GM19351 (cell line): ENCODE data around the gene CLSTN1.

Source experiments
- ATAC-seq: cut with Tn5 transposase; IDR thresholded peaks from one replicate; pipeline ENCODE4 v1.9.1; 2021; ENCODE audit warnings: mild to moderate bottlenecking, moderate library complexity; ENCODE audit not compliant: unreplicated experiment

CLSTN1 gene

DNA sequence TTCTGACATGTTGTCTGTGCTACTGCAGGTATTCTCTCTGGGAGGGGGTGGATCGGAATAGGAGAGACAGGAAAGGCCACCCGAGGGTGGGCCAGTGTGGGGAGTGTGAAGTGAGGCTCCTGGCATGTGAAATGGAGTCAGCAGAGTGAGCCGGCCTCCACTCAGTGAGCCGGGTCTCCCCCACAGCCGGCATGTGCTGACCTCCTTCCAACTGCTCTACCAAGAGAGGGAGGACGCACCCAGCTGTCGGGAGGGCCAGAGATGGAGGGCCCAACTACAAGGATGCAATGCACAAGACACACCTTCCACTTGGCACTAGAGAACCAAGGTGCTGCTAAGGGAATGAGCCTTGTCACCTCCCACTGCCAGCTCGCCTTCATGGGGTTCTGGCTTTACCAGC lies 28.2 kb upstream of the CLSTN1 start:
- ATAC-seq = no peak

DNA sequence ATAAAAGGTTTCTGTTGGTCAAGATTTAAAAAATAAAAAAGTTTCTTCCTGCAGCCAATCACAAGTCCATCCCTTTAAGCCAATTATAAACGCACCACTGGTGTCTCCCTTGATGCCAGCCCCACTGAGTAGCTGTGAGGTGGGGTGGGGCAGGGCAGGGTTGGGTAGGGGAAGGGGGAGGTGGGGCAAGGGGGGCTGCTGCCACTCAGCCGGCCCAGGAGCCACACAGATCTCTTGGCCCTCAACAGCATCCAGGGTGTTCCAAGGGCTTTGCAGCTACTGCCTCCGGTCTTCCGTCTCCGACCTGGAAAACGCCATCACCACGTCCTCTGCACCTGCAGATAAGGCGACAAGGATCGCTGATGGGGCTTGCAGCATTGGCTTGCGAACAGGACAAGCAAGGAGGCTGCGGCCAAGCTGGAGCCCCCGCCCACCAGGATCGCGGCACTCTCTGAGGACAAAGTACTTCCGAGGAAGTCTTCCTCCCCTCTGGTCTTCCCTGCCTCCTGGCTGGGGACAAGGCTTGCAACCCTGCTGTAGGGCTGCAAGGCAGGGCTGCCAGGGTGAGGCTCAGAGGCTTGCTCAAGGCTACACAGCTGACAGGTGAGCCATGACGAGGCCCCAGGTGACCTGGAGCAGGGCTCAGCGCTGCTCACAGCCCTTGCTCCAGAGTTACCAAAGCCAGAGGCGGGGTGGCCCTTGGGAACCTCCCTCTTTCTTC lies 26.8 kb upstream of the CLSTN1 start:
- ATAC-seq = no peak

DNA sequence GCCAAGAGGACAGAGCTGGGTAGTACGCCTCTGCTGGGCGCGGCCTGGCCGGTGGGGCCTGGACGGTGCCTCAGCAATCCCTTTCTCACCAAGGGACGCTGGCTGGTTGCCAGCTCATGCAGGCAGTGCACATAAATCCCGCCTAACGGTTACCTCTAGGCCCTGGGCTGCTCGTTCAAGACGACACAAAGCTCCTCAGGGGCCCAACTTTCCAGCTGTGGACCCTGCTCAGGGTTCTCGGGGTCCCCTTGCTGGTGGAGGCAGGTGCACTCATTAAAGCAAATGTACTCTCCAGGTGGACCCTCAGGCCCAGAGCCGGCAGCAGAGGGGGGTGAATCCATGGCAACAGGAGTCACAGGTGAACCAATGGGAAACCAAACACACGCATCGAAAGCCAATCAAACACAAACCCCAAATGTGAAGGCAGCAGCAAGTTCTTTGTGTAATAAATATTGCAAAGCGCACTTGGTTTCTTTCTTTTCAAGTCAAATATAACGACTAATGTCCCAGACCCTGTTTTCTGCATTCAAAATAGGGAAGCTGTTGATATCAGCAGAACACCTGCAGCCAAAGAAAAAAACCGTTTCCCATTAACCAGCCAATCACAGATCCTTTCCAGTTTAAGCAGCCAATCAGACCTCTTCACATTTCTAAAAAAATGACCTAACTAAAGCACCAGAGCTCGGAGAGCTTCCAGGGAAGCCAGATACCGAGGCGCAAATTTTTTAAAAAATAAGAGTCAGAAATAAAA lies 26.1 kb upstream of the CLSTN1 start:
- no peak for ATAC-seq

DNA sequence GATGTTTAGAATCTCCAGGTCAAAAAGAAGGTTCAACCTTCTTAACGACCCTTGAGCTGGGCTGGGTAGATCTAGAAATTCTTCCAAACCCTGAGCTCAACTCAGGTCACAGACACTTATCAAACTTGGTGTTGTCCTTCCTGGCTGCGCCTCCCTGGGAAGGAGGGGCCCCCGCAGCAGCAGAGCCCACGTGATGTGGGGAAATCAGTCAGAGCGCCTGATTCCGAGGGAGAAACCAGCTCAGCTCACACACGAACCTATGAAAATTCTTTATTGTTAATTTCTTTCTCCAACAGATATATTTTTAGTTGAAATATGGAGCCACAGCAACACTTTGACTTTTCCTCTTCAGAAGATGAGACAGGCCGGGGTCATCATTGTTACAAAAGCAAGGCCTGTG lies 24.3 kb upstream of the CLSTN1 start:
- ATAC-seq = no peak

DNA sequence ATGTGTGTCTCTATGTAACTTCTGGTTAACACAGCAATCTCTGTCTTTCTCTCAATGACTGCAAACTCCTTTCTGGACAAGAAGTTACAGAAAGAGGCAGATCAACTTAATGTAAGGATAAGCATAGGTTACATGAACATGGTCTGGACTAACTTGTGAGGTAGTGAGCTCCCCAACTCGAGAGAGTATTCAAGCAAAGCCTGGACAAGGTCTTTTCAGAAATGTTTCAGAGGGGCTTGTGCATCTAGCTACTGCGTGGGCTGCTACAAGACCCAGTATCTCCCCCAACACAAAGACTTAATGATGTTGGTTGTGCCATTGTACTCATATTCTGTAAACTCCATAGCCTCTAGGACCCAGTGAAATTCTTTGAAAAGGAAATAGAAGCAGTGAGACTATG lies 23.5 kb upstream of the CLSTN1 start:
- ATAC-seq = no peak

DNA sequence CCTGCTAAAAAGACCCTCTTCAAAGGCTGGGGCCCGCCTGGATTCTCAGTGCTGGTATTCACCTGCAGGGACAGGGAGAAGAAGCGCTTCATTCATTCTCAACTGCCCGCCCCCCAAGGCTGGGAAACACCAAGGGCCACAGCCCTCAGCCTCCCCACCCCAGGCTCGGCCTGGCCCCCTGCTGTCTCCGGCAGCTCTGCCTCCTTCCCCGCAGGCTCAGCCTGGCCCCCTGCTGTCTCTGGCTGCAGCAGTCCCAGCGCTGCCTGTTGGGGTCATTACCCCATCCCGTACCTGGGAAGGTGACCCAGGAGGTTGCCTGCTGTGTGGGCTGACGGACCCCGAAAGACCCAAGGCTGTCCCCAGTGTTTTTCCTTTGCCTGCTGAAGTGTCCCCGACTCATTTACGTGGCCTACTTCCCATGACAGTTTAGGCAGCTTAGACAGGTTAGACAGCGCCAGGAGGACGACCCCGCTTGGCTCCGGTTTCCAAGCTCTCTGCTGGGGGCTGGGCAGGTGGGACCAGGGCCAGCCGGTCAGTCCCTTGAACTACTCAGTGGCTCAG lies 22.9 kb upstream of the CLSTN1 start:
- ATAC-seq = no peak

DNA sequence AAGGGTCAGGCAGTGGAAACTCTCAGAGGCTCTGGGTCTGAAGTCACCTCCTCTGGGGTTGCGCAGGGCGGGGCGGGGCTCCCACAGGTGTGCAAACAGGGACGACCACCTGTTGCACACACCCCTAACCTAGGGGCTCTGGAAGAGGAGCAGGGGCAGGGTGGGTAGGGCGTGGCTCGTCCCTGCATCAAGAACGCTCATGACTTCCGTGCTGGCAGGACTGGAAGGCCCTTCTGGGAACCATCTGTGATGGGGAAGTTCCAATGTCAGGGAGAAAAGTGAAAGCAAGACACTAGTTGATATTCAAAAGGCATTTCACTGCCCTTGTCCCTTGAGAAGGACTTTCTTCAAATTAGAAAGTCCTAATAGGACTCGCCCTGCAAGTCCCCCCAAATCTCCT lies 22.1 kb upstream of the CLSTN1 start:
- ATAC-seq = no peak

DNA sequence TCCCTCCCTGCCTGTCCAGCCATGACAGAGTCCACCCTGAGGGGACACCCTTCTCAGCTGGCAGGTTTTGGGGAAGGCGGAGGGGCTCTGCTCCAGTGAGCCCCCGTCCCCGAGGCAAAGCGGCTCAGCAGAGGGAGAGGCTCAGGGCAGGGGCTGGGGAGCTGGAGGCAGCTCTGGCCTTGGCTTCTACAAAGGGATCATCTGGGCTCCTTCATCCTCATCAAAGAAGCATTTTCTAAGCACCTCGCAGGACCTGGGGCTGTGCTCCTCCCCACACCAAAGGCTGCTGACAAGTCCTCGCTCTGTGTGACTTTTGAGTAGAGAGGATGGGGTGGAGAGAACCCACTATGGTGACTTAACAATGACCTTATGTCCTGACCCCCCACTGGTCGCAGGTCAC lies 21.0 kb upstream of the CLSTN1 start:
- ATAC-seq = no peak

DNA sequence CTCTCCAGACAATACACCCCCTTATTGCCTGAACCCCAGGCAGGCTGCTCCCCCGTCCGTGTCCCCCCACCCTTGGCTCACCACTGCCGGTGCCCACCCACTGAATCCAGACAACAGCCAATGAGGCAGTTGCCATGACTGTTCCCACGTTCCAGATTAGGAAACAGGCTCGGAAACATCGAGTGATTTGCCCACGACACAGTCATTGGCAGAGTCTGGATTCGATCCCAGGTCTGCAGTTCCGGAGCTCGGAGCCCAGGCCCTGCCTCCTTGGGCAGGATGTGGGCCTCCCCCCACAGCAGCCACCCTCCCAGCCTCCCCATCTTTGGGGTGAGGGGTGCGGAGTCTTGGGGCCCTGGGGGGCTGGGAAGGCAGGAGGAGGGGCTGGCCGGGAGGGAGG lies 20.3 kb upstream of the CLSTN1 start:
- no peak for ATAC-seq

DNA sequence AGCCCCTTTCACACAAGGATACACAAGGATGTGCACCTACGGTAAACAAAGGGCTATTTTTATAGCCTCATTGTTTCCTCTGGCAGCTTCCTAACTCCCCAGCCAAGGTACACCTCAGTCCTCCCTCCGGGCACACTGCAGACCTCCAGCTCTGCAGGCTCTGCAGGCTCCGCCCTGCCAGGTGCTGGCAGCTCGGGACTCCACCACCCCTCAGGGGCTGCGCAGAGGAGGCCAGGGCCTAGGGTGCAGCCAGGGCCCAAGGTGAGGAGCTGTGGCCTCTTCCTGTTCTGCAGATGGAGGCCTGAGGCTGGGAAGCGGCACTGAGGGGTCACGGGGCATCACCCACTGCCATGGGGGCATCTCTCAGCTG lies 19.8 kb upstream of the CLSTN1 start:
- ATAC-seq = no peak

DNA sequence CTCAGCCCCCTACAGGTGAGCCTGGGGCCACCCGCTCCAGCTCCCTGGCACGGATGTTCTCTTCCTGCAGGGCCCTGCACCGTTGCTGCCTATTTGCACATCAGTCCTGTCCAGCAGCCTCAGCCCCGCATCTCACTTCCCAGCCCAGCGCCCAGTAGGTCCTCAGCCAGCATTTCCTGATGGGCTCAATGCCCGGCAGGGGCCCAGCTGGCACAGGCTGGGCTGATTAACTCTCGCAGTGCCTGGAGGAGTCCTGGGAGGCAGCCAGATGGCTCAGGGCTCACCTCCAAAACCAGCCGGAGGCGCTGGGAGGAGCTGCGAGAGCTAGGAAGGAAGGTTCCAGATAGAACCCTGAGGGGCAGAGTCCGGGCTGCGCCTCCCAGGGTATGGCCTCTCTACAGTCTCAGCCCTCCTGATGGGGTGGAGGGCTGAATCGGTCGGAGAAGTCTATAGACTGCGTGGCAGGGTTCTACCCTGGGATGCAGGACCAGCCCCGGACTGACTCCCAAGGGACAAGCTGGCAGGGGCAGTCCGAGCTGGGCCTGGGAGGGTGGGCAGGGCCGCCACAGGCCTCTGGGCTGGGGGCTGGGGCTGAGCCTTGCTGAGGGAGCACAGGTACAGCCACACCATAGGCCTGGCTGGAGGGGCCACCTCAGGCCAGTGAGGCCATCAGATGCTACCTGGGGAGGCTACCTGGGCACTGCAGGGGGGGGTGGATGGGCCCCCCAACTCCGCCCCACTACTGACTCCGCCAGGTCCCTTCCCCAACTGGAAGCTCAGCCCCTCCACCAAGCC lies 19.2 kb upstream of the CLSTN1 start:
- ATAC-seq = no peak

DNA sequence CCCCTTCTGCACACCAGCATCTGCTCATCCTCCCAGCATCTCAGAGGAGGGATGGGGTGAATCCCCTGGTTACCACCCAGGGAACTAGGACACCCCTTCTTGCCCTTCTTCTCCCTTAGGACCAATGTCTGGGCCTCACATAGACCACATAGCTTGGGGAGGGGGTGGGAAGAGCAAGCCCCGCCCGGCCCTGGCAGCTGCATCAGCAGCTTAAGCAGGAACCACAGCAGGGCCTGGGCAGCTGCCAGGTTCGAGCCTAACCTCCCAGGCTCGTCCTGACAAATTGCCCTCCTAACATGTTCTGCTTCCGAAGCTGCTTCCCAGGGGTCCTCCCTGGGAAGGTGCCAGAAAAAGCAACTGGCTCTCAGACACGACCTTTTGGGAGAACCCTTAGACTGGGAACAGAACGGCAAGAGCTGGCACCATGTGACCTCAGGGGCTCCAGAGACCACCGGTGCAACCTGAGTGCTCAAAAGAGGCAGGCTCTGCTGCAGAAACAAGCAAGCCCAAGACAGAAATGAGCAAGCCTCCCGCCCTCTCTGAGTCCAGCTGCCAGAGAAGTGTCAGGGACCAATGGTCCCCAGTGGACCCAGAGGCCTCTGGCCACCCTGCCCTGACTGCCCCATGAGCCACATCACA lies 18.4 kb upstream of the CLSTN1 start:
- ATAC-seq = no peak

DNA sequence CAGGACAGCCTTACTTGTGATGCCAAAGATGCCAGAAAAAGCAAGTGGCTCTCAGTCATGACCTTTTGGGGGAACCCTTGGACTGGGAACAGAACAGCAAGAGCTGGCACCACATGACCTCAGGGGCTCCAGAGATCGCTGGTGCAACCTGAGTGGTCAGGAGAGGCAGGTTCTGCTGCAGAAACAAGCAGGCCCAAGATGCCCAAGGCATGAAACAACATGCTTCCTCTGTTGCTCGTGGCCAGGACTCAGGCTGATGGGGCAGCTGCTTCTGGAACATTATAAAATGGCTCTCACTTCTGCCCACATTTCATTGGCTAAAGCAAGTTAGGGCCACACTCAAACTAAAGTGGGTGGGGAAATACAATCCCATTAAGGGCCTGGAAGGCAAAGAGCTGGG lies 17.7 kb upstream of the CLSTN1 start:
- ATAC-seq = no peak

DNA sequence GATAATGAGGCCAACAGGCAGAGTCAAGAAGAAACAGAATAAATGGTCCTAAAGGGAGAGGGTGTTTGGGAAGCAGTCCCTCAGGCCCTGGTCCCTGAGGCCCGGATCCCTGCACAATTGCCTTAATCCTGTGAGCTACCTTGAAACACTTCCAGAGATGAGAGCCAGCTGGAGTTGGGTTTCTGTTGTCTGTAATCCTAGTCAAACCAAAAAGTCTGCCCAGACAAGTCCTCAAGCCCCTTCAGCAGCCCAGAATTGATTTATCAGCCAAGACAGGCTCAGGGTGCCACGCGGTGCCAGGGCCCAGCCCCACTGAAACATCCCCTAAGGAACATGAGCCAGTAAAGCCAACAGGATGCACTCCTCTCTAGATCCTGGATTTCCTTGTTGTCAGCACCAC lies 16.4 kb upstream of the CLSTN1 start:
- no peak for ATAC-seq

DNA sequence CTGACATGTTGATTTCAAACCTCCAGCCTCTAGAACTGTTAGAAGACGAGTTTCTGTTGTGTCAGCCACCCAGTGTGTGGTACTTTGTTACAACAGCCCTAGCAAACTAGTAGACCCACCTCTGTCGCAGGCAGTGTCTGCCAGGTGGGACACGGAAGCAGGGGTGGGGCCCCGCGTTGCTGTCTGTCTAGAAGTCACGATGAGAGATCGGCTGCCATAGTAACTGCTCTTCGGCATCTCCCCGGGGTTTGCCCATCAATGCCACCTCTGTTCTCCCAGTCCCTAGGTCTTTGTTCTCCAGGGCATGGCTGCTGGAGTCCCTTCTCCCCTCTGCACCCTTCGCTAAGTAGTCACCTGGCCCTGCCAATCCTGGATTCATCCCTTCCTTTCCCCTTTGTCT lies 15.2 kb upstream of the CLSTN1 start:
- ATAC-seq = no peak

DNA sequence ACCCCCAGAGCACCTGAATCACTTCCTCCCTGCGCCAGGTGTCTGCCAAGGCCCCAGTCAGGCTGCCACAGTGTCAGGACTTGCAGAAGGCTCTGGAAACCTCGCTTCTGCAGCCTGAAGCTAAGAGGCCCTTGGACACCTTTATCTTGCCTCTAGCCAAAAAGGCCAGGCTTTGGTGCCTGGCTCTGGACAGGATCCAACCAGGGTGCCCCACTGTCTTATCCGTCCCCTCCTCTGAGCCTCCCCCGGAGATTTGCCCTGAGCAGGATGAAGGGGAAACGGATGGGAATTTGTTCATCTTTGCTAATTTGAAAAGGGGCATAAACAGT lies 12.8 kb upstream of the CLSTN1 start:
- ATAC-seq = no peak

DNA sequence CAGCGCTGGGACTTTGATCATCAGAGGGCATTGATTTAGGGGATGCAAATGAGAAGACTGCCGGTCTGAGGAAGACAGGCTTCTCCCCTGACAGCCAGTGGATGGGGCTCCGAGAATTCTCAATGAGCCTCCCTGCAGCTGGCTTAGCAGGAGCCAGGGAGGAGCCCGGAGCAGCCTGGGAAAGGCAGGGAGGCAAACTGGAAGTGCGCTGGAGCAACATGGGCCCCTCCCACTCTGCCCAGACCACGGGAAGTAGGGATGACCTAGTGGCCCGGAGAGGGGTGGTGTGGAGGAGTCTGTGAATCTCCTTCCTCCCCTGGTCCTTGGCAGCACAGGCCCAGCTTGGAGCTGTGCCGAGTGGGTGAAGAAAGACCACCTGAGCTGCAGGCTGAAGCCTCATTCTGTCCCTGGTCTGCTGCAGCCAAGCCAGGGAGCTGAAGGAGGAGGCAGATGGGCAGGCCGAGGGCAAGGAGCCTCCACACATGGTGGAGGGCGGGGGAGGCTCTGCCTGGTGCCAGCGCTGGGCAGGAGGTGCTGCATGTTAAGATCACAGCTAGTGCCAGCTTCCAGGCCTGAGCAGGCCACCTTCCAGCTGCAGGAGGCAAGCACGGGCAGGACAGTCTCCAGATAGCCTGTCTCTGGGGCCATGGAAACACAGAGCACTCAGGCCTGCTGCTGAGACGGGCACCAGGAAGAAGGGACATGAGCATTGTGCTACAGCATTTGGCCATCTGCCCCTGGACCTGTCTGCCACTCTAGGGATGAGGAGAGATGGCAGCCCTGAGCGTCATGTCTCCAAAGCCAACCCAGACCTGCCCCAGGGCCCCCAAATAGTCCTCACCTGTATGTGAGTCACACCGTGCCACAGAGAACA lies 12.2 kb upstream of the CLSTN1 start:
- no peak for ATAC-seq

DNA sequence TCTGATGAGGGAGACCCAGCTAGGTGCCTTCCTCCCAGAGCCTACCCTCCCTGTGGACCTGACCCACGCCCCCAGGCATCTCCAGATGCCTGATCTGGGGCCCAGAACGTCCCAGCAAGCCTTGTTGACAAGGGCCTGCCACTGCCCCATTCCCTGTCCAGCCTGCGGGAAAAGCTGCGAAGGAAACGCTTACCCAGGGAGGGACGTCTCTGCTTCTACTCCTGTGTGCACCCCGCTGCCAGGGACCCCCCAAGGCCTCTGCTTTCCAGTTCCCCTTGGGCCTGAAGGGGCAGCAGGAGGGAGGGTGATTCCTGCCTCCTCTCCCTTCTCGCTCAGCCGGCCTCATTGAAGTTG lies 11.6 kb upstream of the CLSTN1 start:
- no peak for ATAC-seq

DNA sequence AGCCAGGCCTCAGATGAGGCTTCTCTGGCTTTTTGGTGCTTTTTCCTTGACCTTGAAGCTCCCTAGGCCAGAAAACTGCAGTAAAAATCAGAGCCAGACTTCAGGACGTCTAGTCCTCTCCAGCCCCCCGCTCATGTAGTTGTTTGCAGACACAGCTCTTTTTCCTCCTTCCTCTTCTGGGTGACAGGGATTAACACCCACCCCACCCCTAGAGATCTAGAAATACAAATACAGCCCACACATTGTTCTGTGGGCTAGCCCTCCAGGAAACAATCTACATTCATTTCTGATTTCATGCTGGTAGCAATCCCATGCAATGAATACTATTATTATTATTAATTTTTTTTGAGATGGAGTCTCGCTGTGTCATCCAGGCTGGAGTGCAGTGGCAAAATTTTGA lies 9.9 kb upstream of the CLSTN1 start:
- ATAC-seq = no peak

DNA sequence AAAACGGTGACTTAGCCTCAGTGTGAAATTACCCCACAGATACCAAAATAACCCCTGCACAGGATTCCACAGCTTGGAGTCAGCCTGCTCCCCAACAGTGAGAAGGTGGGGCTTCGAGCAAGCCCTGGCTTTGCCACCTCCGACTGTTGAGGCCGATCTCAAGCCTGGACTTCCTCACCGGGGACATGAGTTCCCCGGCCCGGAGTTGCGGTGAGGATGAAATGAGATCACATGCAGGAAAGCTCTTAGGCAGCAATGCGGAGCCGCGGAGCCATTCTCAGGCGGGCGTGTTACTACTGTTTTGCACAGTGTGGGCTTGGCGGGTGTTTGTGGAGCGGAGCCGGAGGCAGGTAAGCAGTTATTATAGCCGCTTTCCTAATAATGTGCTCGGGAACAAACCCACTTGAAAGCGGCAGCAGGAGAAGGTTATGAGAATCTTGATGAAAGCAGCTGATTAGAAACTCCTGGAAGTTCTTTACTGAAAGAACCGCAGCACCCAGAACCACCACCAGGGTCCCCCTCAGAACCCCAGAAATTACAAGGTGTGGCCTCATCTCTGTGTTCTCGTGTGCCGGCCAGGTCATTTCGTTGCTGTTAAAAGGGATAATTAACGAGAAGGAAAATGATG lies 3.9 kb upstream of the CLSTN1 start:
- no peak for ATAC-seq
